Caco-2 (cell line): Measurements from ENCODE around the gene NHSL2. TPM values are rescaled to one million over a fixed set of nuclear protein-coding genes. Genes with fewer than 3 reads are reported as not detected.

Experiments
- BruUV-seq: library from RNA; stranded (reverse); fragments of 400-500 nt; replicated peaks from 2 replicates; lab custom pipeline; 2021; lab: Mats Ljungman, UMichigan
- CTCF ChIA-PET: fragments of 300-600 bp; sonication (Branson Sonifier 250); formaldehyde crosslinking; loops from one replicate; lab custom pipeline; 2022; ENCODE audit warnings: antibody characterized with exemption; lab: Charles Lee
- POLR2A ChIA-PET: fragments of 300-600 bp; sonication (Branson Sonifier 250); formaldehyde crosslinking; loops from one replicate; lab custom pipeline; 2022; ENCODE audit warnings: antibody characterized with exemption; lab: Charles Lee
- DNase-seq, 2 experiments: peaks; one replicate each; pipeline versions ENCODE4 v3.0.0 to v3.0.0-alpha.2; 2020 to 2022
- H3K27me3 ChIP-seq: replicated peaks from 2 replicates; pipeline ENCODE4 v1.6.0; 2011; ENCODE audit warnings: low read length; ENCODE audit not compliant: control insufficient read depth, insufficient read depth
- H3K36me3 ChIP-seq: 2 replicates; pipeline ENCODE4 v1.5.1; 2011; ENCODE audit warnings: low read length; ENCODE audit not compliant: control insufficient read depth, insufficient read depth
- H3K4me1 ChIP-seq: fragments of 250-450 bp; sonication (Bioruptor Pico); 2 replicates; pipeline ENCODE4 v1.5.1; 2020; ENCODE audit warnings: mild to moderate bottlenecking
- H3K4me3 ChIP-seq: 2 replicates; pipeline ENCODE4 v1.5.1; 2011; ENCODE audit warnings: low read depth, mild to moderate bottlenecking, control low read depth, low read length
- H3K9me3 ChIP-seq: fragments of 250-450 bp; sonication (Bioruptor Pico); 2 replicates; pipeline ENCODE4 v1.5.1; 2020; ENCODE audit warnings: mild to moderate bottlenecking, moderate library complexity
- H3K27ac Mint-ChIP-seq: one replicate; pipeline ENCODE4 v1.8.0; 2022; ENCODE audit warnings: mixed read lengths; ENCODE audit not compliant: unreplicated experiment
- H3K27me3 Mint-ChIP-seq: one replicate; pipeline ENCODE4 v1.8.0; 2022; ENCODE audit warnings: mixed read lengths; ENCODE audit not compliant: insufficient read depth, unreplicated experiment
- H3K36me3 Mint-ChIP-seq: one replicate; pipeline ENCODE4 v1.8.0; 2022; ENCODE audit warnings: mild to moderate bottlenecking, mixed read lengths; ENCODE audit not compliant: insufficient read depth, unreplicated experiment
- H3K4me1 Mint-ChIP-seq: one replicate; pipeline ENCODE4 v1.8.0; 2022; ENCODE audit warnings: low read depth, mixed read lengths; ENCODE audit not compliant: unreplicated experiment
- H3K4me3 Mint-ChIP-seq: one replicate; pipeline ENCODE4 v1.8.0; 2022; ENCODE audit warnings: mild to moderate bottlenecking, moderate library complexity, mixed read lengths; ENCODE audit not compliant: unreplicated experiment
- H3K9me3 Mint-ChIP-seq: one replicate; pipeline ENCODE4 v1.8.0; 2022; ENCODE audit warnings: mixed read lengths; ENCODE audit not compliant: unreplicated experiment
- intact Hi-C: fragments of 100-400 bp; cut with micrococcal nuclease; formaldehyde crosslinking; loops from one replicate; pipeline ENCODE4 v1.10.0; 2022; ENCODE audit not compliant: unreplicated experiment
- total RNA-seq: library from RNA; stranded (reverse); gene quantifications from 2 replicates; pipeline ENCODE4 v1.2.3, GENCODE V29; 2022
- TF ChIP-seq, protein P1 (sequence below), 2 experiments: fragments of 200-600 bp in 1 of 2; IDR thresholded peaks; 1 replicate in 1 of 2; 2 replicates in 1 of 2; pipeline versions ENCODE4 v1.5.1 to v1.8.0; 2011 to 2022; ENCODE audit warnings: antibody characterized with exemption in 1 of 2, control low read depth in 1 of 2, inconsistent platforms in 1 of 2, low read depth in 1 of 2, low read length in 1 of 2, mild to moderate bottlenecking in 1 of 2, moderate library complexity in 1 of 2; ENCODE audit not compliant: insufficient read depth in 1 of 2, severe bottlenecking in 1 of 2, unreplicated experiment in 1 of 2

Gene NHSL2
- total RNA-seq, 1 experiment from 2014 or later, result 0.18 TPM

DNA sequence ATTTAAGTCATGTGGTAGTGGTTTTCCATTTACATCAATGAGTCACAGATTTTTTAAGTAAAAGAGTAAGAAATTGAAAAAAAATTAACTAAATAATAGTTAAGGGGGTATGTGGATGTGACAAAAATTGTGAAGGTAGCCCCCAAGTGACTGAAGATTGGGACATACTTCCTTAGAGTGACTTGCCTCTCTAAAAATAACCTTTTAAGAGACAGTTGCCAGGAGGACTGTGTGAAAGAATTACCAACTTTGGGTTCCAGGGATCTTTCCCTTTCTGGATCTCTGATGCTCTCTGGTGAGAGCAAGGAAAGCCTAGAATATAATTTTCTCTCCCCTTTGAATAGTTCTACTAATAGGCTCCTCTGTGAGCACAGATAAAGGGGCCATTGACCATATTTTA lies 42.7 kb downstream of the NHSL2 start:
- CTCF ChIA-PET, result no interaction called here
- BruUV-seq, result no TSS peak
- H3K27me3 ChIP-seq, result no peaks in the 10 kb centered on the region

DNA sequence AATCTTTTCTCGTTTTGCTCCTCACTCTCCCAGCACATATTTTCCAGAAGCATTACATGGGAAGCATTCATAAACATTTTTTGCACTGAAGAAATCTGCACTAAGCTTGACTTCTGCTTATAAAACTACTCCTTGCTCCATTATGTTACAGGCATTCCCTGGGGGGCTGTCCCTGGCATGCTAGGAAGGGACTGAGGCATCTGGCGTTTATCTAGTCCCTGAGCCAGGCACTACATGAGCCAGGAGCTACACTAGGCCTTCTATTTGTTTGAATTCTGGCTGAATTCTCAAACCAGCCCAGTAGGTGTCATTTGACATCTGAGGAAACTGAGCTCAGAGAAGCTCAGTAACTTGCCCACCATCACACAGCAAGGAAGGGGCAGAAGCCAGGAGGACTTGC lies 43.3 kb downstream of the NHSL2 start:
- H3K36me3 Mint-ChIP-seq, result no peaks in the 10 kb centered on the region
- intact Hi-C loops, result no loop called here
- Histone ChIP-seq H3K9me3 (no peaks in the 10 kb centered on the region), H3K27me3 (no peaks in the 10 kb centered on the region), H3K36me3 (no peaks in the 10 kb centered on the region), H3K4me1 (0 out of 2 replicates have a peak, but pooled peaks cover 5% of the 10 kb centered on the region), H3K4me3 (no peak overlapping the region)
- H3K4me3 Mint-ChIP-seq, result no peak overlapping the region
- no TSS peak for BruUV-seq
- H3K27me3 Mint-ChIP-seq, result no peaks in the 10 kb centered on the region
- TF ChIP-seq, protein P1, sequence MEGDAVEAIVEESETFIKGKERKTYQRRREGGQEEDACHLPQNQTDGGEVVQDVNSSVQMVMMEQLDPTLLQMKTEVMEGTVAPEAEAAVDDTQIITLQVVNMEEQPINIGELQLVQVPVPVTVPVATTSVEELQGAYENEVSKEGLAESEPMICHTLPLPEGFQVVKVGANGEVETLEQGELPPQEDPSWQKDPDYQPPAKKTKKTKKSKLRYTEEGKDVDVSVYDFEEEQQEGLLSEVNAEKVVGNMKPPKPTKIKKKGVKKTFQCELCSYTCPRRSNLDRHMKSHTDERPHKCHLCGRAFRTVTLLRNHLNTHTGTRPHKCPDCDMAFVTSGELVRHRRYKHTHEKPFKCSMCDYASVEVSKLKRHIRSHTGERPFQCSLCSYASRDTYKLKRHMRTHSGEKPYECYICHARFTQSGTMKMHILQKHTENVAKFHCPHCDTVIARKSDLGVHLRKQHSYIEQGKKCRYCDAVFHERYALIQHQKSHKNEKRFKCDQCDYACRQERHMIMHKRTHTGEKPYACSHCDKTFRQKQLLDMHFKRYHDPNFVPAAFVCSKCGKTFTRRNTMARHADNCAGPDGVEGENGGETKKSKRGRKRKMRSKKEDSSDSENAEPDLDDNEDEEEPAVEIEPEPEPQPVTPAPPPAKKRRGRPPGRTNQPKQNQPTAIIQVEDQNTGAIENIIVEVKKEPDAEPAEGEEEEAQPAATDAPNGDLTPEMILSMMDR (IDR thresholded peaks at IDR 0.05; ENCODE audit: insufficient read depth in 1 of 2, low read depth in 1 of 2, low read length in 1 of 2, severe bottlenecking in 1 of 2, unreplicated experiment in 1 of 2), result no peak
- H3K9me3 Mint-ChIP-seq, result no peaks in the 10 kb centered on the region
- no peak for DNase-seq
- ChIA-PET POLR2A (no interaction called here), CTCF (no interaction called here)
- H3K27ac Mint-ChIP-seq, result no peak overlapping the region
- no peaks in the 10 kb centered on the region for H3K4me1 Mint-ChIP-seq

More for the DNA sequence above, 42.7 kb downstream of the NHSL2 start:
- no peaks in the 10 kb centered on the region for H3K9me3 Mint-ChIP-seq
- TF ChIP-seq, protein P1 (IDR thresholded peaks at IDR 0.05; ENCODE audit: insufficient read depth in 1 of 2, low read depth in 1 of 2, low read length in 1 of 2, severe bottlenecking in 1 of 2, unreplicated experiment in 1 of 2), result no peak
- no peaks in the 10 kb centered on the region for H3K36me3 ChIP-seq
- H3K4me3 Mint-ChIP-seq, result no peak overlapping the region
- H3K27me3 Mint-ChIP-seq, result no peaks in the 10 kb centered on the region
- no peak for DNase-seq
- no peaks in the 10 kb centered on the region for H3K4me1 Mint-ChIP-seq
- intact Hi-C loops, result no loop called here
- H3K27ac Mint-ChIP-seq, result no peak overlapping the region
- H3K9me3 ChIP-seq, result no peaks in the 10 kb centered on the region
- no peaks in the 10 kb centered on the region for H3K36me3 Mint-ChIP-seq
- POLR2A ChIA-PET, result no interaction called here
- H3K4me3 ChIP-seq, result no peak overlapping the region
- 0 out of 2 replicates have a peak, but pooled peaks cover 5% of the 10 kb centered on the region for H3K4me1 ChIP-seq

DNA sequence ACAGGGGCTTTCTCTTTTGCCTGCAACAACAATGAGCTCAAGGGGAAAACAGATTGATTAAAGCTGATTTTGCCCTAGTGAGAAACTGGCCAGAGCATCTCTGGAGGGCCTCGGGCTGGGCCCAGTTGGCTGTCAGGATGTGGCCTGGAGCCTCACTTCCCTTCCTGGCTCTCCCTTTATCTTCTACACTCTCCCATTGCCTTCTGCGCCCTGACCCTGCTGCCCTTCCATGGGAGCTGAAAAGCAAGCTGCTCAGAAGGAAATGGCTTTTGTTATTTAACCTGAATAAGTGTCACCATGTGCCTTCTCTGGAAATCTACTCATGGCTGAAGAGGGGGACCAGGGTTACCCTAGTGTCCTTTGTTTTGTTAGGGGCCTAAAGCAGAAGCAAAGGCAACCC lies 43.8 kb downstream of the NHSL2 start:
- no peaks in the 10 kb centered on the region for H3K36me3 ChIP-seq
- TF ChIP-seq, protein P1 (IDR thresholded peaks at IDR 0.05; ENCODE audit: insufficient read depth in 1 of 2, low read depth in 1 of 2, low read length in 1 of 2, severe bottlenecking in 1 of 2, unreplicated experiment in 1 of 2), result no peak
- no peaks in the 10 kb centered on the region for H3K4me1 Mint-ChIP-seq
- ChIA-PET POLR2A (no interaction called here), CTCF (no interaction called here)
- intact Hi-C loops, result no loop called here
- H3K9me3 Mint-ChIP-seq, result no peaks in the 10 kb centered on the region
- no peaks in the 10 kb centered on the region for H3K27me3 Mint-ChIP-seq
- no peaks in the 10 kb centered on the region for H3K27me3 ChIP-seq
- BruUV-seq, result no TSS peak
- no peak overlapping the region for H3K27ac Mint-ChIP-seq
- no peaks in the 10 kb centered on the region for H3K36me3 Mint-ChIP-seq
- H3K4me1 ChIP-seq, result 0 out of 2 replicates have a peak, but pooled peaks cover 5% of the 10 kb centered on the region
- H3K9me3 ChIP-seq, result no peaks in the 10 kb centered on the region
- DNase-seq, result no peak
- no peak overlapping the region for H3K4me3 Mint-ChIP-seq
- H3K4me3 ChIP-seq, result no peak overlapping the region
